Left lung (tissue), 10 donors: ENCODE results near the gene DNAJC21. TPM values are rescaled to one million over a fixed set of nuclear protein-coding genes. Genes with fewer than 3 reads are reported as not detected.

Experiments used
- ATAC-seq: fragments of 200-7000 bp; cut with Tn5 transposase; one replicate; pipeline ENCODE4 v1.9.1; 2020; ENCODE audit warnings: moderate library complexity
- DNase-seq, 4 donors: peaks; one replicate each; pipeline ENCODE4 v3.0.0-alpha.2; 2013 to 2020
- H3K27ac ChIP-seq, 2 donors: fragments of 200-600 bp; sonication (generic) in 1 of 2; one replicate each; pipeline versions ENCODE4 v1.5.0 to v1.8.0; 2020 to 2021
- H3K27me3 ChIP-seq, 2 donors: fragments of 200-600 bp; sonication (generic) in 1 of 2; one replicate each; pipeline versions ENCODE4 v1.5.0 to v1.8.0; 2020 to 2021
- H3K36me3 ChIP-seq, 2 donors: fragments of 200-600 bp; sonication (generic) in 1 of 2; one replicate each; pipeline versions ENCODE4 v1.5.0 to v1.8.0; 2020 to 2021
- H3K4me1 ChIP-seq, 2 donors: fragments of 200-600 bp; one replicate each; pipeline ENCODE4 v1.8.0; 2021
- H3K4me3 ChIP-seq, 2 donors: fragments of 200-600 bp; sonication (generic) in 1 of 2; one replicate each; pipeline versions ENCODE4 v1.5.0 to v1.8.0; 2020 to 2021; ENCODE audit warnings: mild to moderate bottlenecking in 1 of 2
- H3K9me3 ChIP-seq, 2 donors: fragments of 200-600 bp; sonication (generic) in 1 of 2; one replicate each; pipeline versions ENCODE4 v1.5.0 to v1.8.0; 2020 to 2021
- CTCF ChIP-seq, 2 donors: fragments of 200-600 bp; sonication (generic) in 1 of 2; IDR thresholded peaks; one replicate each; pipeline versions ENCODE4 v1.5.0 to v1.8.0; 2021; ENCODE audit warnings: antibody characterized with exemption in 2 of 2
- intact Hi-C, 2 donors: fragments of 100-400 bp; cut with DNase I; formaldehyde crosslinking; loops; one replicate each; pipeline versions ENCODE4 v1.11.2 to v1.14.2; 2022
- polyA plus RNA-seq, 6 donors: library from polyadenylated mRNA; unstranded; fragments of 120-200 nt; gene quantifications; one replicate each; pipeline ENCODE4 v1.2.1, GENCODE V29; 2013; ENCODE audit not compliant: insufficient read length in 6 of 6
- total RNA-seq, 2 donors: library from RNA; stranded (reverse); fragmentation: NEBNext Ultra II Directional; extraction: Animal tissue kit (Norgen Biotek cat#: 25700); gene quantifications; one replicate each; pipeline ENCODE4 v1.2.1, GENCODE V29; 2021
- donor health status: DM: no; HTN: yes; CAD: no.
- donor health status: DM: no; HTN: no; CAD: no.

DNAJC21 gene
- total and polyA plus RNA-seq, 8 donors = 45.8 to 75.8 (median 65.4) TPM

GRCh38 chr5:34986965-34987364, 57.6 kb downstream of the DNAJC21 start:
- DNase-seq (no peak), ATAC-seq (no peak)
- no peak overlapping the region for H3K4me3 ChIP-seq
- no peak overlapping the region for H3K27ac ChIP-seq
- H3K4me1 ChIP-seq = no peaks in the 10 kb centered on the region
- peaks cover 0 to 5% of the 10 kb centered on the region in 2 donors for H3K27me3 ChIP-seq
- H3K9me3 ChIP-seq = peaks cover 0 to 26% of the 10 kb centered on the region in 2 donors
- intact Hi-C loops = no loop called here
- no peaks in the 10 kb centered on the region for H3K36me3 ChIP-seq
- TF ChIP-seq CTCF (IDR thresholded peaks at IDR 0.05) = no peak

- Histone ChIP-seq H3K27me3 (peaks cover 0 to 5% of the 10 kb centered on the region in 2 donors), H3K27ac (no peak overlapping the region), H3K36me3 (no peaks in the 10 kb centered on the region), H3K4me1 (no peaks in the 10 kb centered on the region), H3K4me3 (no peak overlapping the region), H3K9me3 (peaks cover 0 to 8% of the 10 kb centered on the region in 2 donors)
- TF ChIP-seq CTCF (IDR thresholded peaks at IDR 0.05) = no peak
- intact Hi-C loops = no loop called here
- no peak for ATAC-seq
- DNase-seq = no peak
These were observed 62.3 kb downstream of the DNAJC21 start for GRCh38 chr5:34991486-34992238.

- H3K36me3 ChIP-seq = no peaks in the 10 kb centered on the region
- no peaks in the 10 kb centered on the region for H3K4me1 ChIP-seq
- no peak for TF ChIP-seq CTCF (IDR thresholded peaks at IDR 0.05)
- no peaks in the 10 kb centered on the region for H3K9me3 ChIP-seq
- DNase-seq = no peak
- no peak overlapping the region for H3K4me3 ChIP-seq
- no peak for ATAC-seq
- intact Hi-C loops = no loop called here
- H3K27me3 ChIP-seq = no peaks in the 10 kb centered on the region
- no peak overlapping the region for H3K27ac ChIP-seq
These were observed 64.6 kb downstream of the DNAJC21 start for GRCh38 chr5:34993951-34994350.

- H3K27ac ChIP-seq = no peak overlapping the region
- H3K27me3 ChIP-seq = no peaks in the 10 kb centered on the region
- no peak overlapping the region for H3K4me3 ChIP-seq
- no peaks in the 10 kb centered on the region for H3K4me1 ChIP-seq
- intact Hi-C loops = no loop called here
- TF ChIP-seq CTCF (IDR thresholded peaks at IDR 0.05) = no peak
- H3K9me3 ChIP-seq = no peaks in the 10 kb centered on the region
- H3K36me3 ChIP-seq = no peaks in the 10 kb centered on the region
- ATAC-seq (no peak), DNase-seq (no peak)
These were observed 66.9 kb downstream of the DNAJC21 start for GRCh38 chr5:34996261-34996660.

- Histone ChIP-seq H3K27ac (no peak overlapping the region), H3K4me3 (no peak overlapping the region), H3K4me1 (no peaks in the 10 kb centered on the region), H3K9me3 (no peaks in the 10 kb centered on the region), H3K36me3 (no peaks in the 10 kb centered on the region), H3K27me3 (peaks cover 0 to 3% of the 10 kb centered on the region in 2 donors)
- intact Hi-C loops = no loop called here
- TF ChIP-seq CTCF (IDR thresholded peaks at IDR 0.05) = no peak
- ATAC-seq (no peak), DNase-seq (no peak)
These were observed 68.9 kb downstream of the DNAJC21 start for GRCh38 chr5:34998058-34998789.
